H1 (cell line): ENCODE results near the gene TXN2. TPM values are rescaled to one million over a fixed set of nuclear protein-coding genes. Genes with fewer than 3 reads are reported as not detected.

Source experiments
- CTBP2 ChIP-seq: IDR thresholded peaks from 2 replicates; pipeline ENCODE4 v1.7.0; 2011; ENCODE audit warnings: borderline replicate concordance, mild to moderate bottlenecking, moderate library complexity, mixed read lengths, low read length; ENCODE audit not compliant: insufficient read depth, insufficient read length
- HDAC6 ChIP-seq: IDR thresholded peaks from one replicate; pipeline ENCODE4 v1.7.1; 2012; ENCODE audit warnings: low read depth, mild to moderate bottlenecking, inconsistent platforms, low read length, moderate library complexity
- NRF1 ChIP-seq: IDR thresholded peaks from 2 replicates; pipeline ENCODE4 v1.6.1; 2011; ENCODE audit warnings: mild to moderate bottlenecking, low read depth, low read length, improper control_type of control experiment
- POU5F1 ChIP-seq: IDR thresholded peaks from 2 replicates; pipeline ENCODE4 v1.6.1; 2011; ENCODE audit warnings: low read depth, mild to moderate bottlenecking, low read length, moderate library complexity
- SIX5 ChIP-seq: IDR thresholded peaks from 2 replicates; pipeline ENCODE4 v1.6.1; 2011; ENCODE audit warnings: mild to moderate bottlenecking, low read depth, low read length
- USF2 ChIP-seq: IDR thresholded peaks from 2 replicates; pipeline ENCODE4 v1.6.1; 2011; ENCODE audit warnings: low read length, improper control_type of control experiment
- polyA plus RNA-seq, 7 experiments: library from polyadenylated mRNA; depleted of rRNA in 3 of 7; stranded (reverse) in 5 of 7; unstranded in 2 of 7; fragments of >200 nt in 5 of 7; fragments of 200-250 nt in 2 of 7; gene quantifications; 1 replicate in 5 of 7; 2 replicates in 1 of 7; 4 replicates in 1 of 7; pipeline versions ENCODE4 v1.2.1 to v1.2.3, GENCODE V29; 2011 to 2013; ENCODE audit warnings: missing spikeins in 2 of 7, mixed read lengths in 2 of 7
- total RNA-seq: library from RNA; stranded (reverse); fragmentation: NEBNext Ultra II Directional; extraction: Animal tissue kit (Norgen Biotek cat#: 25700); gene quantifications from 2 replicates; pipeline ENCODE4 v1.2.1, GENCODE V29; 2021

The TXN2 gene
- total and polyA plus RNA-seq, 2 of the 8 experiments (the other 6 are each of a cell fraction or from before 2014, with no cell fraction given), result 47.5 to 116 TPM

GRCh38 chr22:36419177-36419911 is 62.1 kb downstream of the TXN2 start (continued):
- TF ChIP-seq POU5F1, result no peak
- no peak for TF ChIP-seq SIX5
- no peak for TF ChIP-seq CTBP2
- peak; percentile 51; the same call in 1 of the 2 replicates for TF ChIP-seq USF2
- no peak for TF ChIP-seq NRF1
- TF ChIP-seq HDAC6, result no peak
